ENCODE data around the gene CDH15.
A peak's percentile ranks its signal among the peaks of the same experiment; 100 is the strongest.
"Not testable (repeated sequence)": the region's sequence is repeated elsewhere in the genome, so short reads cannot be mapped to it uniquely, and the experiment has no call there.

CDH15 gene

DNA sequence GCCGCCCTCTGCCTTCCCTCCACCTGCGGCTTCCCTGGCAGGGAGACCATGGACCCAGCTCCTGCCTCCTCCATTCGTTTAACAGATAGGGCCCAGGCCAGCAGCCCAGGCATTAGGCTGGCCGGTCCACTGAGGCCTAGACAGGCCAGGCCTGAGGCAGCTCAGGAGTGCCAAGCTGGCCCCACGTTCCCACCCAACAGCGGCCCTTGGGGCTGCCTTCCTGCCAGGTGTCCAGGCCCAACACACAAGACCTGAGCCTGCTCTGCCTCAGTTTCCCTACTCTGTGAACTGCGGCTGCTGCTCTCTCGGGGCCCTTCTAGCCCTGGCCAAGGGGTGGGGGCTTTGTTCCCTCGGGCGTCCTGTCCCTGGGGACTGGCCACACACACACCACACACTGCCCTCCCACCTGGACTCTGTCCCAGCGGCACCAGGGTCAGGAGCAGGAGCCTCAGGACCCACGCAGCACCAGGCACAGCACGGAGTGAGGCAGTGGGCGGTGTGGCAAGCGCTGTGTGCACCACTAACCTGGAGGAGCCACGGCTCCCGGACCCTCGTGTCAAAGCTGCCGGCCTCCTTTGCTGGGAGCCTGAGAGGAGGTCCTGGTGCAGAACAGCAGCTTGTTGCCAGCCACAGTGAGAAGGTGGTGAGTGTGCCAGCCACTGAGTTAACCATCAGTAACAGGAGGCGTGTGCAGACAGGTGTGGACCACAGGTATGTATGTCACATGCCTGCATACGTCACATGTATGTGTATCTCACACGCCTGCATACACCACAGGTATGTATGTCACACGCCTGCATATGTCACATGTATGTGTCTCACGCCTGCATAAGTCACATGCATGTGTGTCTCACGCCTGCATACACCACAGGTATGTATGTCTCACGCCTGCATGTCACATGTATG, 14.6 kb upstream of the CDH15 start:
- no peak for DNase-seq

- no peak for DNase-seq
Measured at GRCh38 chr16:89157778-89158177, 13.8 kb upstream of the CDH15 start.

DNA sequence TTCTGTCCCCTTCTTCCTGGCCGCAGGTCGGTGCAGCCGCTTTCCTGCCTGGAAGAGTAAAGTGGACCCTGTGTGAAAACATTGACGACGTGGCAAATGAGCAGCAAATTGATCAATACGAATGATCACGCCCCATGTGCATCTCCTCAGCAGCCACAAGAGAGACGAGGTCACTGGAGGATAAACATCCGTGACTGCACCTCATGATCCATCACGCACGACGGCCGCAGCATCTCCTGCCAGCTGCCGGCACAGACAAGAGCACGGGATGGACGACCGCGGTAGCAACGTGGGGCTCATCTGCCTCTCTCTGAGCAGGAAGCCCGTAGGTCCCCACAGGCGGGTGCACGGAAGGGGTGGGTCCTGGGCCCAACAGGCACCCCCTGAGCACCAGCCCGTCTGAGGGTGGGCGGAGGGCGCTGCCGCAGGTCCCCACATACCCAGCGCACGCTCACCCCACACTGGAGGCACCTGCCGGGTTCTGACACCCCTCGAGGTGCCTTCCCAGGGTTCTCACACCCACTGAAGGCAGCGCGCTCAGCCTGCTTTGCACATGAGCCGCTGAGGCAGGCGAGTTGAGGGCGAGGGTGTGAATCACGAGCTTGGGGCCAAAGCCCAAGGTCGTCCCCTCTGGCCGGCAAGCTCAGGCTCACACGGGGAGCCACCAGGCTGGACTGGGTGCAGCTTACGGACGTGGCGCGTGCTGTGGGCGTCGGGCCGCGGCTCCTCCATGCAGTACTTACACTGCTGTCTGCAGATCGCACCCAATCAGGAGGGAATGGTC, 12.3 kb upstream of the CDH15 start:
- no peak for DNase-seq

DNA sequence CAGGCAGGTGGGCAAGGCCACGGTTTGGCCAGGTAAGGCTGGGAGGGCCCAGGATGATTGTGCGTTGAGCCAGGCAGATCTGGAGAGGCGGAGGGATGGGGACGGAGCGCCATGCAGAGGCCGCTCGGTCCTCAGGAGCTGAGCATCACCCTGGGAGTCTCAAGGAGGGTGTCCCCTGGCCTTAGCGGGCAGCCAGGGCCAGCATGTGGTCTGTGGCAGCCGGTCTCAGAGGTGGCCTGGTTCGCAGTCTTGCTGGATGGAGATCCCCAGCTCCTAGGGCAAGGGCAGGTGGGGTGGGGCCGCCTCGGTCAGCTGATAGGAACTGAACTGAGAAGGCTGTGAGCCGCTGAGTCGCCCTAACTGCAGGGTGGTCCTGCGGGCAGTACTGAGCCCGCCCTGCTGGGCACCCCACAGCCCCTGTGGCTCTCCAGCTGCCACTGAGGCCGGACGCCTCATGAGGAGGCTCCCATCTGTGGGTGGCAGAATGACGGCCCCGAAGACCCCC, 11.6 kb upstream of the CDH15 start:
- no peak for DNase-seq

GRCh38 chr16:89160977-89161701, 10.4 kb upstream of the CDH15 start:
- no peak for DNase-seq

- no peak for DNase-seq
Measured at GRCh38 chr16:89161763-89162713, 9.5 kb upstream of the CDH15 start.

DNA sequence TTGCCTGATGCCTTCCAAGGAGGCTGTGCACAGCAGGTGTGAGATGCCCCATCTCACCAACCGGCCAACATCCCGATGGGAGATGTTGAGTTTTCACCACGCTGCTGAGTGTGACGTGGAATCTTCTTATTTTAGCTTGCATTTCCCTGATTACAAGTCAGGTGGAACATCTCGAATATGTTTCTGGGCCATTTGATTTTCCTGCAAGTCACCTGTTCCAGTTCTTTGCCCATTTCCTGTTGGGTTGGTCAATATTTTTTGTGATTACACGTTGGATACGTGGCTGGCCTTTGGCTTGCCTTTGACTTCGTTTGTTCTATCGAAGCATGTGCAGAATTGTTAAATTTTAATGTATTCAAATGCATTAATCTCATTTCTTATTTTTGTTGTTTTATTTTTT, 8.3 kb upstream of the CDH15 start:
- no peak for DNase-seq

DNA sequence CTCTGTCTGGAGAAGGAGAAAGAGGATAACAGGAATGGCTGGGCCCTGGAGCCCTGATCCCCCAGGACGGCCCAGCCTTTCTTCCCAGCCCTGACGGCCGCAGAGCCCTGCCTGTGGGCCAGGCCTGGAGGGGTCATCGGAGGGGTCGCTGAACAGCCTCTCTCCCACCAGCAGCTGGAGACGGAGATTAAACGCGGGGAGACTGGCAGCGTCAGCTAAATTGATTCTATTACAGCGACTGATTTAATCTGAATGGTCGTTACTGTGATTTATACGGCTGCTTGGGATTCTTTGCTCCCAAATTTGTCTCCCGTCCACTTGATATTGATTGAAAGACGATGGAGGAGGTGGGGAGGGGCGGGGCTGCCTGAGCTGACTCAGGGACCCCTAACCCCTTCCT, 7.1 kb upstream of the CDH15 start:
- no peak for DNase-seq

GRCh38 chr16:89164847-89165680, 6.5 kb upstream of the CDH15 start:
- DNase-seq = no peak

DNA sequence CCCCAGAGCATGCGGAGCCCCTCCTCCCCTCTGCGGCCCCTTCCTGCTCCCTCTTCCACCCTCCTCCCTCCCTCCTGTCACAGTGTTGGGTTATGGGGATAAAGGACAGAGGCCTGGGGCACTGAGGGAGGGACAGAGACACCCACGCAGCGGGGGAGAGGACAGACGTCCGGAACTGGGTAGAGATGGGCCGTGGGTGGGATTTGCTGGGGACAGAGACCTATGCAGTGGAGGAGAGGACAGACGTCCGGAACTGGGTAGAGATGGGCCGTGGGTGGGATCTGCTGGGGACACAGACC, 5.9 kb upstream of the CDH15 start:
- DNase-seq = not testable (repeated sequence)

DNA sequence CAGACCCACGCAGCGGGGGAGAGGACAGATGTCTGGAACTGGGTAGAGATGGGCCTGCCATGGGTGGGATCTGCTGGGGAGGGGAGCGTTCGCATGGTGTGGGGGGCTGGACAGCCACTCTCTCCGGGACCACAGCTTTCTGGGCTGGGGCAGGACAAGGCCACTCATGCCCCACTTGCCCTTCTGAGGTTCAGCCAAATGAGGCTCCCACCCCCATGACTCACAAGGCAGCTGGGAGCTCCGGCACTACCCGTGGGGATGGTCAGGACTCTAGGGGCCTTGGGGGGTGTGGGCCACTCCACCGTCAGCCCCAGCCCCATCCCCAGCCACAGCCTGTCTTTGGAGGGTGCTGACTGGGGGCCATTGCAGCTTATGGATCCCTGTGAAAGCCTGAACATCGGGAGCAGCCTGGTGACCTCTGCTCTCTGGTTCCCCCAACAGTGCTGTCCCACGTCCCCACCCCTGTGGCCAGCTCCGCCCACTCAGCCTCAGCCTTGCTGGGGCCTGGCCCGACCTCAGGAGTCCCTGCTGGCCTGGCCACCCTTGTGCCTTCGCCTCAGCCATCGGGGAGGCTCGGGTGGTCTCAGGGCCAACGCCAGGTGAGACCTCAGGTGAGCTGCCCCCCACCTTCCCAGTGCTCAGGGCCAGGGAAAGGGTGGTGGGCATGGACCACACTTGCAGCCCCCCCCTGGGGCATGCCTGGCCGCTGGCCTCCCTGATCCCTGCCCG, 4.7 kb upstream of the CDH15 start:
- no peak for DNase-seq

- peak; percentile 92 to 97 for DNase-seq
Measured at GRCh38 chr16:89167425-89167941, 4.1 kb upstream of the CDH15 start.

- DNase-seq = no peak
Measured at GRCh38 chr16:89168381-89169189, 3.0 kb upstream of the CDH15 start.

DNA sequence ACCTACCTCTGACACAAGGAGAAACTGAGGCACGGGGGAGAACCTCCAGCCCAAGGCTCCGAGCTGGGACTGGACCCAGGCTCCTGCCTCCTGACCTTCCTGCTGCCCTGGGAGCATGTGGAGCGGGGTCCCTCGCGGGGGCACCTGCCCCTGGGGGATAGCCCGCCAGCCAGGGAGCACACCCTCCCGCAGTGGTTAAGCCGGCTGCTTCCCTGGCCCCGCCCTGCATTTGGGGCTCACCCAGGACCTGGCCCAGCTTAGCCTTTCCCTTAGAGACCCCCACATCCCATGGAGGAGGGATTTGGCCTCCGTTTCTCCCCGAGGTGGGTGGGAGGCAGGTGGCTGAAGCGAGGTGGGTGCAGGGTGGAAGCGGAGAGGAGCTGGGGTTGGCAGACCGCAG, 1.8 kb upstream of the CDH15 start:
- no peak for DNase-seq

DNA sequence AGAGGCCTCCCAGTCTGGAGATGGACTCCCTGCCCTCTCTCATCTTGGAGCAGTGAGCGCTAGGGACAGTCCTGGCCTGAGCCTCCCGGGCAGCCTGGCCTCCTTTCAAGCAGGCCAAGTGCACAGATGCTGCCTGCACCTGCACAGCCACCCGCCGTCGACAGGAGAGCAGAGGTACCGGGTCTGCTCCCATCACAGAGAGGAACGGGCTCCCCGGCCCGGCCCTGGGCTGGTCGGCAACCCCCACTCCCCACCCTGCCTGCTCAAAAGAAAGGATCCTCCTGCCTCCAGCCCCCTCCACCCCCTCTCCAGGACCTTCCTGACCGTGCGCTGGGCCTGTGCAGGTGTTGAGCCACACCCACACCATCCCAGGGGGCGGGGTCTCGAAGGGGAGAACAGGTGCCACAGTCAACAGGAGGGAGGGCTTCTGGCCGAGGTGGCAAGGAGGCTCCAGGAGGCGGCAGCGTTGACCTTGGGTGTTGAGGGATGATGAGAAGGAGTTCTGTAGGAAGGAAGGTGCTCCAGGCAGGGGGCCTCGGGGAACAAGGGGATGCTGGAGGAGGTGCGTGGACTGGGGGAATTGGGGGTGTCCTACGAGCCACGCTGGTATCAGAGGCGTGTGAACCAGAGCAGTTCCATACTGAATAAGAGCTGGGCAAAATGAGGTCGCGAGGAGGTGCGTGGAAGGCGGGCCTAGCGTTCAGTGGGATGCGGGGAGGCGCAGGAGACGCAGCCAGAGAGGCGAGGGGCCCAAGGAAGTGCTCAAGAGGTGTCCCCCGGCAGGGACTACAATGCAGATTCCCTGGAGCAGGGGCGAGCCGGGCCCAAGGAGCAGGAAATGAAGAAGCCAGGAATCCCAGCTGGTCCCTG, 967 bp upstream of the CDH15 start:
- no peak for DNase-seq

DNA sequence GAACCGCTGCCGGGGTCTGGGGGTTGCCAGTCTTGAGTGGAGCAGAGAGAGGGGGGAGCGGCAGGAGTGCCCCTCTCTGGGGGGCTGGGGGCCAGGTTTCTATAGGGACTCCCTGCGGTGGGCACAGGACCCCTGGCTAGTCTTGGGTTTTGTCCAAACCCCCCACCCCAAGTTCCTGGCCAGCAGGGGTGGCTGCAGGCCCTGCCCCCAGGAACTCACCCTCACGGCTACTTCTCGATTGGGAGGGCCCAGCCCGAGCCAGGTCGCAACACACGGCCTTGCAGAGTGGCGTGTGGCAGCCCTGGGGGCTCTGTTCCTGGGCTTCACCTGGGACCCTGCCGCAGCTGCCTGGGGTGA, 601 bp downstream of the CDH15 start:
- DNase-seq = no peak

- no peak for DNase-seq
Measured at GRCh38 chr16:89172528-89173173, 1.1 kb downstream of the CDH15 start.
